NCI-H82 treated with DMSO at 0.1 percent for 48 hours (cell line): ENCODE data around the gene INPP5D.

ENCODE experiments used
- DNase-seq: peaks from one replicate; lab custom pipeline; 2025; ENCODE audit not compliant: unreplicated experiment; lab: John Stamatoyannopoulos, UW

Gene INPP5D

DNA sequence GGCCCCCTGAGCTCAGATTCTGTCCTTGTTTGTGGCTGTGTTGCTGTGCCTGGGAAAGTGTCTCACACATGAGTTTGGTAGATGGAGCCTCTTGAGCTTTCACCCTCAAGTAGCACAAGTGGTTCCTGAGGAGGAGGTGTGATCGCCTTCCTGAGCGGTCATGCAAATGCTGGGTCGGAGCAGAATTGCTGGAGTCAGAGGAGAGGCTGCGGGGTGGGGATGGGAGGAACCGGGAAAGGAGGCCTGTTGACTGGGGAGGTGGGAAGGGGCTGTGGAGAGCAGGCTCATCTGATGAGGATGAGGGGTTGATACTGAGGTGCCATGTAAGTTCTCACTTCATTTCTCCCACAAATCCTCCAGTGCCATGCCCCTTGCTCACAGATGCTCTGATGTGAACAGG, 142.9 kb downstream of the INPP5D start:
- no peak for DNase-seq

DNA sequence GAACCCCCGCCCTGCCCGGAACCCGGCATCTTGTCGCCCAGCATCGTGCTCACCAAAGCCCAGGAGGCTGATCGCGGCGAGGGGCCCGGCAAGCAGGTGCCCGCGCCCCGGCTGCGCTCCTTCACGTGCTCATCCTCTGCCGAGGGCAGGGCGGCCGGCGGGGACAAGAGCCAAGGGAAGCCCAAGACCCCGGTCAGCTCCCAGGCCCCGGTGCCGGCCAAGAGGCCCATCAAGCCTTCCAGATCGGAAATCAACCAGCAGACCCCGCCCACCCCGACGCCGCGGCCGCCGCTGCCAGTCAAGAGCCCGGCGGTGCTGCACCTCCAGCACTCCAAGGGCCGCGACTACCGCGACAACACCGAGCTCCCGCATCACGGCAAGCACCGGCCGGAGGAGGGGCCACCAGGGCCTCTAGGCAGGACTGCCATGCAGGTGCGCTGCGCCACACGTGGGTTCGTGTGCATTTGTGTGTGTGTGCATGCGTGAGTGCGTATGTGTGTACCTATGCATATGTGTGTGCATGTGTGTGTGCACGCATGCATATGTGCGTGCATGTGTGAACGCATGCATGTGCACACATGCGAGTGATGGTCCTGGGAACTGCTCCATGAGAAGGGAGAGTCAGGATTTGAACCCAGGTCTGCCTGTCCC, 144.3 kb downstream of the INPP5D start:
- DNase-seq, result no peak

- DNase-seq, result no peak
Measured at GRCh38 chr2:233208382-233209116, 148.4 kb downstream of the INPP5D start.

DNA sequence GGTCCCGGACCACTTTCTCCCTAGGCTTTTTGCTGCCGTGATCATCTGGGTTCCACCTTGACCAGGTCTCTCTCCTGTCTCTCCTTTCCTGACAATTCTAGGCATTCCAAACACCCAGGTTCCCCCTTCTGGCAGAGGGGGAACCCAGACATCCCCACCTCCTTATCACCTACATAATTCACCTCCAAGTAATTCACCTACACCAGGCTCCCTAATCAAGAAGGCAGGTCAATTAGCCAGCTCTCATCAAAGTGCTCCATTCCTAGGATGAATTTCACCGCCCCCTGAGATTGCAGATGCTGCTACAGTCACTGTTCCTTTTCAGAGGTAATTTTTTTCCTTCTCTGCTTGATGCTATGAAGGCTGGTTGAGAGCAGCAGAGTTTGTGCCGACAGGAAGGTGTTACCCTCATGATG, 149.0 kb downstream of the INPP5D start:
- no peak for DNase-seq

- no peak for DNase-seq
Measured at GRCh38 chr2:233209533-233210171, 149.5 kb downstream of the INPP5D start.

GRCh38 chr2:233210281-233210680, 150.1 kb downstream of the INPP5D start:
- DNase-seq, result no peak

GRCh38 chr2:233210843-233211547, 150.9 kb downstream of the INPP5D start:
- no peak for DNase-seq

GRCh38 chr2:233211548-233211895, 151.4 kb downstream of the INPP5D start:
- DNase-seq, result no peak

GRCh38 chr2:233213011-233213410, 152.9 kb downstream of the INPP5D start:
- no peak for DNase-seq

- DNase-seq, result no peak
Measured at GRCh38 chr2:233213975-233214374, 153.8 kb downstream of the INPP5D start.

DNA sequence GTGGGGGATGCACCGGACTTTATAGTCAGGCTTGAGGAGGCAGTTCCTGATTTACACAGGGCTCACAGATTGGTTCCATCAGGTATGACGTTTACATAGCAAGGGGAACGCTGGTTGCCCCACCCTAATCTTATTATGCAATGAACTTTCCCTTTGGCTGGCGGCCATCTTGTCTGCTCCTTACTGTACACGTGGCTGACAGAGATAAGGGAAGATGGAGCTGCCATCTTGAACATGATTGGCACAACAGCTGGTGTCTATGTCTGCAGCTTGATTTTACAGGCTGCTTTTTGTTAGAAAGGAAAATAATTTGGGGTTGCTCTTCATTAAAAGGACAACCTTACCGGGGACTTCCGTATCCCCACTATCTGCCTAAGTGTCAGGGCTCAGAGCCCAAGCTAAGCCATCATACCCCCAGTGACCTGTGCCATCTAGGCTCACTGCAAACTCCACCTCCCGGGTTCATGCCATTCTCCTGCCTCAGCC, 157.8 kb downstream of the INPP5D start:
- DNase-seq, result no peak

GRCh38 chr2:233218836-233219235, 158.7 kb downstream of the INPP5D start:
- no peak for DNase-seq

DNA sequence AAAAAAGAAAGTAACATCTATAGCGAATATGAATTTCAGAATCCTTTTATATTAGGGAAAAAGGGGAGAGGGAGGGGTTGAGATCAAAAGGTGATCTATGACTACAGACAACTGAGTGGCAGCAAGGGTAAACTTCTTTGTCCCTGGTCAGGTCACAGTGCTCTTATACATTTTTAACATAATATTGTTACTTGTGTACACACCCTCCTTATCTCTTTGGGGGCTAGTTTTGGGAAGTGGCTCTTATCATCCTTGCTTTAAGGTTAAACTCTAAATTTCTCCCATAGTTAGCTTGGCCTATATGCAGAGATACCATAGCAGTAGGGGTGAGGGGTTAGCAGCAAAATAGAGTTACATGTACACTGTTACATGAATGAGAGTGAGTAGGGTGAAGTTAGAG, 159.7 kb downstream of the INPP5D start:
- no peak for DNase-seq

DNA sequence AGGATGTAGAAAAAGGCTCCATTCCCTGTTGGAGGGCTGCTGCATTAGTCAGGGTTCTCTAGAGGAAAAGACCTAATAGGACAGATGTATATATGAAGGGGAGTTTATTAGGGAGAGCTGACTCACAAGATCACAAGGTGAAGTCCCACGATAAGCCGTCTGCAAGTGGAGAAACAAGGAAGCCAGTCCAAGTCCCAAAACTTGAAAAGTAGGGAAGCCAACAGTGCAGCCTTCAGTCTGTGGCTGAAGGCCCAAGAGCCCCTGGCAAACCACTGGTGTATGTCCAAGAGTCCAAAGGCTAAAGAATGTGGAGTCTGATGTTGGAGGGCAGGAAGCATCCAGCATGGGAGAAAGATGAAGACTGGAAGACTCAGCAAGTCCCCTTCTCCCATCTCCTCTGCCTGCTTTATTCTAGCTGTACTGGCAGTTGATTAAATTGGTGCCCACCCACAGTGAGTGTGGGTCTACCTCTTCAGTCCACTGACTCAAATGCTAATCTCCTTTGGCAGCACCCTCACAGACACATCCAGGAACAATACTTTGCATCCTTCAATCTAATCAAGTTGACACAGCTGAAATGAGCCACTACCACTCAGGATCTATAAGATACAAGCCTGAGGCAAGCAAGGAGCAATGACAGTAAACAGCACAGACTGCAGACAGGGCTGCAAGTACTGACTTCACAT, 161.4 kb downstream of the INPP5D start:
- DNase-seq, result no peak

DNA sequence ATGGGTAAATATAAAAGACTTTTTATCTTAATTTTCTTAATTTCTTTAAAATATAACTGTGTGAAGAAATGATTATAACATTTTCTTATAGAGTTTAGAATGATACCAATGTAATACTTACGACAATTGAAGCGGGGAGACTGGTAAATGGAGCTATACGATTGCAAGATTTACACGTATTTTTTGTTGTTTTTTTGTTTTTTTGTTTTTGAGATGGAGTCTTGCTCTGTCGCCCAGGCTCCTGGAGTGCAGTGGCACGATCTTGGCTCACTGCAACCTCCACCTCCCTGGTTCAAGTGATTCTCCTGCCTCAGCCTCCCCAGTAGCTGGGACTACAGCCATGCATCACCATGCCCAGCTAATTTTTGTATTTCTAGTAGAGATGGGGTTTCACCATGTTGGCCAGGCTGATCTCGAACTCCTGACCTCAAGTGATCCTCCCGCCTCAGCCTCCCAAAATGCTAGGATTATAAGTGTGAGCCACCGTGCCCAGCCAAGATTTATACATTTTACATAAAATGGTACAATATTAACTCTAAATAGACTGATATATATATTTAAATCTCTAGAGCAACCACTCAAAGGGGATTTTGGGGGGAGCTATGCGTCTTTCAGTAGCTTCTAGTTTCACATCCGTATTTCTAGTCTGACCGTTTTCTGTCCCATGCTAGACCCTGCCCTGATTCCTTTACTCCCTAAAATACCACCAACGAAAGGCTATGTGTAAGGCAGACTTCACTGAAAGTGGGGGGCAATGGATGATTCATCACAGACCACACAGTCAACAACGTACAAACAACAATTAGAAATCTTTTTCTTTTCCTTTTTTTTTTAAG, 163.1 kb downstream of the INPP5D start:
- DNase-seq, result no peak

DNA sequence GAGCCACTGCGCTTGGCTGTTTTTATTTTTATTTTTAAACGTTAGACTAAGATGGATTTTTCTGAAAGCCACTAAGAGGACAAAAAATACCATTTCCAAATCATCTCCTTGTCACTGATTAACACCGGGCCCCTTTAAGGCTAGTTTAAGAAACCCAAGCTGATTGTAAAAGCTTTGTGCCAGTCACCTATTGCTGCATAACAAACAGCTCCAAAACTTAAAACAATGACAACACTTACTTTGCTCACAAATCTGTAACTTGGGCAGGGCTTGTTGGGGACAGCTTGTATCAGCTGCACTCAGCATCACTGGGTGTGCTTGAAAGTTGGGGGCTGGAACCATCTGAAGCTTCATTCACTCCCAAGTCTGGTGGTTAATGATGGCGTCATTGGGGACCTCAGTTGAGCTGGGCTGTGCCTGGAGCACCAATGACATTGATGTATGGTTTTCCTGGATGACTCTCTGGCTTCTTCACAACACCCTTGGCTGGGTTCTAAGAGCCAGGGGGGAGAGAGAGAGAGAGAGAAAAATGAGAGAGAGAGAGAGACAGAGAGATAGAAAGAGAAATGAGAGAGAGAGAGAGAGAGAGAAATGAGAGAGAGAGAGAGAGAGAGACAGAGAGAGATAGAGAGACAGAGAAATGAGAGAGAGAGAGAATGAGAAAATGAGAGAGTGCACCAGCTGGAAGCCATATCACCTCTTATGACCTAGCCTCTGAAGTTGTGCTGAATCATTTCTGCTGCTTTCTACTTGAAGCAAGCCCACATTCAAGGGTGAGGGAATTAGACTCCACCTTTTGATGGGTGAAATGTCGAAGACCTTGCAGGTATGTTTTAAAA, 165.3 kb downstream of the INPP5D start:
- DNase-seq, result no peak

DNA sequence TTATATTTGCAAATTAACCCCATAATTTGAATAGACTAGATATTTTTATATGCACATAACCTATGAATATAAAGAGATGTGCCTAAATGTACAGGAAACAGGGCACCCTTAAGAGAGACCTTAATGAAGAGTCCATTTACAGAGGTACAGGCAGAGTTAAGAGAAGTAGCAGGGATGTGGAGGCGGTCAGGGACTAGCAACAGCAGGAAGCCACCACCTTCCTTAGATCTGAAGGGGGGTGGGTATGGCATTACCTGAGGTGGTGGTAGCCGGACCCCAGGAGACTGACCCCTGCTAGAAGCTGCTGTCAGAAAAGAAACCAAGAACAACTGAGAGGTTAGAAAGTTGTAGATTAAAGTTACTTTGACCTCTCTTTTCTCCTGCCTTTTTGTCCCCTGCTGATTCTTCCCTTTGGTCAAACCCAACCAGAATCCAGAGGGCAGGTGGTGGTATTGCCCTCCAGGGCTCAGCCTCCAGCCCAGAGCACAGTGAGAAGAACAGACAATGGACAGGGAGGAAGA, 166.4 kb downstream of the INPP5D start:
- no peak for DNase-seq

- DNase-seq, result no peak
Measured at GRCh38 chr2:233227346-233227978, 167.3 kb downstream of the INPP5D start.

DNA sequence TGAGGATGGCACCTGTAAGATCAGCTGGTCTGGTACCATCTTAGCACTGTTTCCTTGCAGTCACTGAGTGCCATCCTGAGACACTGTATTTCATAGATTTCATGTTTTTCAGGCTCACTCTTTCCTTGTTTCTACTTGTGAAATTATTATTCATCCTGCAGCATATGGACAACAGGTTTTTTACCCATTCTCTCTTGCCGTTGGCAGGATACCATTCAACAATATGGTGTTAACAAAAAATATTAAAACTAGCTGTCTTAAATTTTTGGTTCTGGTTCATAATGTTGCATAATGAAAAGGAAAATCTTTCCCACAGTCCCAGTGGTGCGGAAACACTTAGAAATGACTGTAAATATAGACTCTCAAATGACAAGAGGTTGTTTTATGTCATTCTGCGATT, 168.2 kb downstream of the INPP5D start:
- DNase-seq, result no peak
